ENCODE data around the gene CAMK2D. TPM values are rescaled to one million over a fixed set of nuclear protein-coding genes. Genes with fewer than 3 reads are reported as not detected.
A peak's percentile ranks its signal among the peaks of the same experiment; 100 is the strongest.

CAMK2D gene
- total RNA-seq, 1 donor from 2014 or later: 58.4 TPM

DNA sequence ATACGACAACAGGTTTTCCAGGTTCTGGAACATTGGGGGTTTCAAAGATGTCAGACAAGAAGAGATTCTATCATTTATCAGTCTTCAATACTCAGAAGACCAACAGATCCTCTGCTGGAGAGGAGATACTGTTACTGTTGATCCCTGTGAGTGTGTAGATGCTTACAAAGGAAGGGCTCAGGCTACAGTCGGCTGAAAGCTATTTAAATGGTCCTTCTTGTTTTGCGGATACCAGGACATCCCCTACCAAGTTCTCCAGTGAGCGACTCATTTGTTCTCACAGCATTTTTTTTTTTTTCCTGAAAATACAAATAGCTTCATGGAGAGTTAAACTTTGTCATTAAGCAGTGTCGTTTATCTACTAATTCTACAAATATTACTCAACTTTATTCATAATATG lies 201.6 kb downstream of the CAMK2D start:
- Mint-ChIP-seq H3K9me3 (no peaks in the 10 kb centered on the region), H3K27ac (no peak overlapping the region), H3K36me3 (ENCODE audit: low read depth) (peaks cover 53% of the 10 kb centered on the region), H3K4me1 (ENCODE audit: low read depth) (peaks cover 39% of the 10 kb centered on the region), H3K27me3 (ENCODE audit: low read depth) (no peaks in the 10 kb centered on the region), H3K4me3 (ENCODE audit: low read depth) (no peak overlapping the region)
- intact Hi-C loops (cut with micrococcal nuclease): loop anchor here (5.0 kb wide), 1 partner anchor 37 kb away; no protein-coding TSS in a partner anchor
- DNase-seq (ENCODE audit: low spot score): no peak

DNA sequence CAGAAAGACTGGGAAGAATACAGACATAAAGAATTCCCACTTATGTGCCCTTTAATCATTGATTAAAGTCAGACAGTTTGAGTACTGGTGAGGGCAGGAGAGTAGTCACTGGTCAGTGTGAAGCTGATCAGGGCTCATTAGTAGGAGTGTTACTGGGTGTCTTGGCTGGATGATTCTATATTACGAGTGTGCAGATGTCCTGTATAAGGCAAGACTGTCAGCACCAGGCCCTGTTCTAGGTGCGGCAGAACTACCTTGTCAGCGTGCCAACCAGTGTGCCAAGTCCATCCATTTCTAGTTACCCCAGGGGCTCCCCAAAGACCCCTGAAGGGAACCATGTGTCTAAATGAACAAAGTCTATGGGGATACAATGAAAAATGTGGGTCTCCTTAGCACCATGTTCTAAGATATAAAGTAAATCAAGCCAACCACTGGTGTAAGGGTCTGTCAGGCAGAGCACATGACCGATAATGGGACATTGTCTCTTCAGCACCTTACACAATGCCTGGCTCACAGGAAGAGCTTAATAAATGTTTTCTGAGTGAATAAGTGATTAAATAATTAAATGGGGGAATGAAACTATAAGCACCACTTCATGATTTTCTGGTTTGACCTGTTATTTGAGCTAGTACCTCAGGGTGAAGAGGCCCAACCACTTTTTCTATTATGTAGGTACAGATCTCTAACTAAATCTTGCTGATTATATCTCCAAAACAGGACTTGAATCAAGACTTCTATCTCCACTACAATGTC lies 205.0 kb downstream of the CAMK2D start:
- no peak overlapping the region for H3K27ac Mint-ChIP-seq
- DNase-seq (ENCODE audit: low spot score): no peak
- no peaks in the 10 kb centered on the region for H3K9me3 Mint-ChIP-seq
- no peaks in the 10 kb centered on the region for H3K27me3 Mint-ChIP-seq (ENCODE audit: low read depth)
- H3K4me1 Mint-ChIP-seq (ENCODE audit: low read depth): peaks cover 23% of the 10 kb centered on the region
- H3K36me3 Mint-ChIP-seq (ENCODE audit: low read depth): peaks cover 40% of the 10 kb centered on the region
- no peak overlapping the region for H3K4me3 Mint-ChIP-seq (ENCODE audit: low read depth)
- intact Hi-C loops (cut with micrococcal nuclease): loop anchor here (5.0 kb wide), 1 partner anchor 41 kb away; no protein-coding TSS in a partner anchor

DNA sequence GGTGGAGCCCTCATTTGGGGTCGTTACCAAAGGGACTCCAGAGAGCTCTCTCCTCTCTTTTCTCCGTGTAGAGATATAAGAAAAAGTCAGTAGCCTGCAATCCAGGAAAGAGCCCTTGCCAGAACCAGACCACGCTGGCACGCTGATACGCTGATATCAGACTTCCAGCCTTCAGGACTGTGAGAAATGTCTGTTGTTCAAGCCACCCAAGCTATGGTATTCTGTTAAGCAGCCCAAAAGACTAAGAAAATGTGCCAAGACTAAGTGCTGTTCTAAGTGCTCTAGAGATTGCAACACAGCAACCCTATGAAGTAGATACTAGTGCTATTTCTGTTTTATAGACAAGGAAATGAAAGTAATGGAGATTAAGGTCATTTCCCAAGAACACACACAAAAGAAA lies 205.7 kb downstream of the CAMK2D start:
- Mint-ChIP-seq H3K27me3 (ENCODE audit: low read depth) (no peaks in the 10 kb centered on the region), H3K27ac (no peak overlapping the region), H3K36me3 (ENCODE audit: low read depth) (peaks cover 41% of the 10 kb centered on the region), H3K9me3 (no peaks in the 10 kb centered on the region), H3K4me1 (ENCODE audit: low read depth) (peaks cover 21% of the 10 kb centered on the region), H3K4me3 (ENCODE audit: low read depth) (no peak overlapping the region)
- no peak for DNase-seq (ENCODE audit: low spot score)
- intact Hi-C loops (cut with micrococcal nuclease): loop anchor here (5.0 kb wide), 1 partner anchor 41 kb away; no protein-coding TSS in a partner anchor

DNA sequence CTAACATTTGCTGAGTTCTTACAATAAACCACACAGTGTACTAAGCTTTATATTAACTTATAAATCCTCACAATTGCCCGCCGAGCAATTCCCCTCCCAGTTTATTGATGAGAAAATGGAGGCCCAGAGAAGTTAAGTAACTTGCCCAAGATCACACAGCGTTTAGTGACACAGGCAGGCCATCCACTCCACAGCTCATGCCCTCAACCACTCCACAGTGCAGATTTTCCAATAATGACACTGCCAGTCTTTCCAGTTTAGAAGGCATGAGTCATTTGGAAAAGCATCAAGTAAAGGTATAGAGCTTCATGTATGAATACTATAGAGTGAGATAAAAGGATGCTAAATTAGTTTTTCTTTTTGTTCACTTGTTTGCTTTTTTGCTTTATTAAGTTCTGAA lies 208.5 kb downstream of the CAMK2D start:
- intact Hi-C loops (cut with micrococcal nuclease): no loop called here

DNA sequence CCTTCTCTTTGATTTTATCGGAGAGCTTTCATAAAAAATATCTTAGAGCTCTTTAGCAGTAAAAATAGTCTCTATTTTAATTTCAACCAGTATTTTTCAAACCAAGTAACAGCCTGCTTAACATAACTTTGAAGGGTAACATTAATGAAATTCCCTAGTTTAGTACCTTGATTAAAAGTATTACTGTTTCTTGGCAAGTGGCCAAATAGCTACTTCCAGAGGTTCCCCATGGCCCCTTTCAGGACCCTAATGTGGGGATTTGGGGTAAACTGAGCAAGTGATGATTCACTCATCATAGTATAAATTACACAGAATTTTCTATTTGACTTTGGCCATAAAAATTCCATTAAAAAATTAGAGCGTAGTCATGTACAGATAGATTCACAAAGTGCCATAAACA lies 211.0 kb downstream of the CAMK2D start:
- DNase-seq (ENCODE audit: low spot score): no peak
- H3K4me1 Mint-ChIP-seq (ENCODE audit: low read depth): peaks cover 21% of the 10 kb centered on the region
- intact Hi-C loops (cut with micrococcal nuclease): no loop called here
- H3K4me3 Mint-ChIP-seq (ENCODE audit: low read depth): no peak overlapping the region
- H3K27ac Mint-ChIP-seq: no peak overlapping the region
- no peaks in the 10 kb centered on the region for H3K9me3 Mint-ChIP-seq
- peaks cover 31% of the 10 kb centered on the region for H3K36me3 Mint-ChIP-seq (ENCODE audit: low read depth)
- no peaks in the 10 kb centered on the region for H3K27me3 Mint-ChIP-seq (ENCODE audit: low read depth)

More for the DNA sequence above, 208.5 kb downstream of the CAMK2D start:
- peaks cover 34% of the 10 kb centered on the region for H3K36me3 Mint-ChIP-seq (ENCODE audit: low read depth)
- H3K4me3 Mint-ChIP-seq (ENCODE audit: low read depth): no peak overlapping the region
- H3K4me1 Mint-ChIP-seq (ENCODE audit: low read depth): peaks cover 26% of the 10 kb centered on the region
- H3K27ac Mint-ChIP-seq: no peak overlapping the region
- no peak for DNase-seq (ENCODE audit: low spot score)
- H3K9me3 Mint-ChIP-seq: no peaks in the 10 kb centered on the region
- no peaks in the 10 kb centered on the region for H3K27me3 Mint-ChIP-seq (ENCODE audit: low read depth)

DNA sequence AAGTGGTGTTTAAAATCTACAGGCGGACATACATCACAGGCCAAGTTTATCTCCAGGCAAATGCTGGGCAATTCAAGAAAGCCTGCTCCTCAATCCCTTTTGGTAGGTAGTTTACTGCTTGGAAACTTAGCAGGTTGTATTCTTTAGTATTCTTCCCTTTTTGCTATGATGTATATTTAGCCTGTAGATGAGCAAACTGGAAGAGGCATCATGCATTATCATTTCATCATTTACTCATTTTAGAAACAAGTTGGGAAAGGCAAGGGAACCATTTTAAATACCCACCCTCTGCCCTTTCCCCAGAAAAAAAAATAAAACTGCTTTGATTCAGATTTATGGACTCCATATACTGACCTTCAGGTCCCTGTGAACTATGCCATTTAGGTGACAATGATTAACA lies 213.2 kb downstream of the CAMK2D start:
- peak overlapping the region; percentile 3 for H3K27ac Mint-ChIP-seq

DNA sequence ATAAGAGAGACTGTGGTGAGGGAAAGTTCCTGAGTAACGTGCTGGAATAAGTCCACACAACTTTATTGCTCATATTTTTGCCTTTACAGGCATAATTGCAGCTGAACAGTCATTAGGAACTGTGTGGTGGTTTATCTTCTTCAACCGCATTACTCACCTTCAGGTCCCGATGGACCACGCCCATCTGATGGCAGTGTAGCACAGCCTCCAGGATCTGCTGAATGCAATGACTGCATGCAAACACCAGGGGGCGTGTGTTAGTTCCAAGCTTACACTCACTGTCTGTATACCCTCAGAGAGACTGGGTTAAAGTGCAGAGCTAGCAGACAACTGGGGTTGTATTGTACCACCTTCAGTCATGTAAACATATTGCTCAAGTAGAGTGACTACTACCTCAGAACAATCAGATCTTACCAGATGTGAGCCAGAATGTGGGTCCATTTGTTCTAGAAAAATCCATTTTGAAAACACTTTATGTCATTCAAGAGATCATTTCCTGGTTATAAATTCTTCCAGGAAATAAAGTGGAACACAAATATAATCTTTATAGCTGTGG lies 214.0 kb downstream of the CAMK2D start:
- Mint-ChIP-seq H3K36me3 (ENCODE audit: low read depth) (peaks cover 50% of the 10 kb centered on the region), H3K4me1 (ENCODE audit: low read depth) (peaks cover 30% of the 10 kb centered on the region), H3K9me3 (no peaks in the 10 kb centered on the region), H3K27me3 (ENCODE audit: low read depth) (no peaks in the 10 kb centered on the region), H3K4me3 (ENCODE audit: low read depth) (no peak overlapping the region), H3K27ac (peak overlapping the region; percentile 3)
- intact Hi-C loops (cut with micrococcal nuclease): loop anchor here (1.0 to 10.0 kb wide), 11 partner anchors 8 to 527 kb away; no protein-coding TSS in a partner anchor
- peak; percentile 90 for DNase-seq (ENCODE audit: low spot score)

More for the DNA sequence above, 213.2 kb downstream of the CAMK2D start:
- Mint-ChIP-seq H3K9me3 (no peaks in the 10 kb centered on the region), H3K36me3 (ENCODE audit: low read depth) (peaks cover 43% of the 10 kb centered on the region), H3K27me3 (ENCODE audit: low read depth) (no peaks in the 10 kb centered on the region), H3K4me1 (ENCODE audit: low read depth) (peaks cover 26% of the 10 kb centered on the region), H3K4me3 (ENCODE audit: low read depth) (no peak overlapping the region)
- intact Hi-C loops (cut with micrococcal nuclease): loop anchor here (5.0 to 10.0 kb wide), 2 partner anchors 354 to 526 kb away; no protein-coding TSS in a partner anchor
- DNase-seq (ENCODE audit: low spot score): no peak

DNA sequence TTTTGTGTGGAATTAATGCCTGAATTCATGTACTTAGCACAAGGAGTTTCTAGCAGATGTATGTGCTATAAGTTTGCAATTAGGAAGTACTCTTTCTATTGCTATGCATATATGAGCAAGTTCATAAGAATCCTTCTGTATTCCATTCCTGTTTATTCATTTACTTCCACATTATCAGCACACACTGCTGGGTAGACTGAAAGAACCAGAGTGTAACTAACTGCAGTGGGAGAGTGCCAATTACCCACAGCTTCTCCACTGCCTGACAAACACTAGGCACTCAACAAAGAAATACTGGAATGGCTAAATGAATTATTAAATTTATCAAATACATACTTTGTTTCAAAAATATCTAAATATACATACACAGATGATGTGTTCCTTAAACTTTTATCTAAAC lies 219.6 kb downstream of the CAMK2D start:
- intact Hi-C loops (cut with micrococcal nuclease): loop anchor here (1.0 to 10.0 kb wide), 4 partner anchors 35 to 533 kb away; no protein-coding TSS in a partner anchor
- Mint-ChIP-seq H3K4me1 (ENCODE audit: low read depth) (peaks cover 38% of the 10 kb centered on the region), H3K9me3 (no peaks in the 10 kb centered on the region), H3K36me3 (ENCODE audit: low read depth) (peaks cover 46% of the 10 kb centered on the region), H3K27me3 (ENCODE audit: low read depth) (no peaks in the 10 kb centered on the region), H3K27ac (no peak overlapping the region), H3K4me3 (ENCODE audit: low read depth) (no peak overlapping the region)
- DNase-seq (ENCODE audit: low spot score): no peak

DNA sequence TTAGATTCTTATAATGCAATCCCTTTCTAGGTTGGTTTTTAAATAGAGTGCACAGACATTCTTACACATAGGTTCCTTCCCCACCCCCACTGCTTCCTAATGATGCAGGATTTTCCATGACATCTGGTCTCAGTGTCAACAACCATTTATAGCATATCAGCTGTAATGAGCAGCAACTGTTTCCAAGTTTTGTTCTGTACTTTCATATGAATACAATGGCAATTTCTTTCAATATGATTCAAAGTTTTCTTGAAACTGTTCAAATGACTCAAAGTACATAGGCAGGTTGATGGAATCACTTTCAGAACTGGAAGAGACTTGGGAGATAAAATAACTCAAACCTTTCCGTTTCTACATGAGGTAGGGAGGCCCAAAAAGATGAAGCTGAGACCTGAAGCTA lies 220.7 kb downstream of the CAMK2D start:
- peaks cover 44% of the 10 kb centered on the region for H3K36me3 Mint-ChIP-seq (ENCODE audit: low read depth)
- intact Hi-C loops (cut with micrococcal nuclease): loop anchor here (1.0 to 10.0 kb wide), 5 partner anchors 36 to 534 kb away; no protein-coding TSS in a partner anchor
- DNase-seq (ENCODE audit: low spot score): no peak
- H3K27ac Mint-ChIP-seq: peak overlapping the region; percentile 70
- H3K9me3 Mint-ChIP-seq: no peaks in the 10 kb centered on the region
- no peaks in the 10 kb centered on the region for H3K27me3 Mint-ChIP-seq (ENCODE audit: low read depth)
- no peak overlapping the region for H3K4me3 Mint-ChIP-seq (ENCODE audit: low read depth)
- H3K4me1 Mint-ChIP-seq (ENCODE audit: low read depth): peaks cover 38% of the 10 kb centered on the region

DNA sequence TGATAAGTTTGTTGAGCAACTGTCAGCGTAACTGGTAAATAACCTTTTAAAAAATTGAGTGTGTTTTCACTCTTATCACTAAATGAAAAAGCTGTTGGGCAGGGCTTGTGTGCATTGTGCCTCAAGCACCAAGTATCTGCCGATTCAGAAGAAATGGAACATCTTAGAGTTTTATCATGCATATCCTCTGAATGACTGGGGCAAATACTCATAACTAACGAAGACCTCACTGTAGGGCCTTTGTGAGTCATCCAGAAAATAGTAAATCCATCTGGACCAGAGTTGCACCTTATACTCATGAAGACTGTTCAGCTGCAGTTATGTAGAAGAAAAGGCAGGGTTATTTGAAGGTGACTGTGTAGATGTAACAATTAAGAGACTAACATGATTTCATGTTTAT lies 222.1 kb downstream of the CAMK2D start:
- Mint-ChIP-seq H3K36me3 (ENCODE audit: low read depth) (peaks cover 43% of the 10 kb centered on the region), H3K4me1 (ENCODE audit: low read depth) (peaks cover 45% of the 10 kb centered on the region), H3K27me3 (ENCODE audit: low read depth) (no peaks in the 10 kb centered on the region), H3K4me3 (ENCODE audit: low read depth) (no peak overlapping the region), H3K9me3 (no peaks in the 10 kb centered on the region), H3K27ac (peak overlapping the region; percentile 85)
- no peak for DNase-seq (ENCODE audit: low spot score)
- intact Hi-C loops (cut with micrococcal nuclease): loop anchor here (1.0 kb wide), 6 partner anchors 8 to 223 kb away; no protein-coding TSS in a partner anchor

DNA sequence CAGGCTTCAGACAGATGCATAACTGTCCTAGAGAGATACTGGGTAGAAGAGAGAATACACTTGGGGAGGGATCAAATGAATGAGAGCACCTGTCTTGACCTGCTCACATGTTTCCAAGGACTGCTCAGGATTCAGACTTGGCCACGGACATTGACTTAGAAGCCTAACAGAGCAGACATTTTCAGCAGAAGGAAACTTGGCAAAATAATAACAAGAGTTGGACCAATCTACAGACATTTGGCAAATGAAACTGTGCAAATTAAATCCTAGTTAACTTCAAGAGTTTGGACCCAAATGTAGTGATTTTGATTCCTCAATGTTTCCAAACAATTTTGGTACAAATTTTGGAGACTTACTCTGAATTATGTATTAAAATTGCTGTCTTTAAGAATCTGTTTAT lies 223.9 kb downstream of the CAMK2D start:
- intact Hi-C loops (cut with micrococcal nuclease): no loop called here
- Mint-ChIP-seq H3K9me3 (no peaks in the 10 kb centered on the region), H3K4me3 (ENCODE audit: low read depth) (no peak overlapping the region), H3K27ac (no peak overlapping the region), H3K36me3 (ENCODE audit: low read depth) (peaks cover 43% of the 10 kb centered on the region), H3K27me3 (ENCODE audit: low read depth) (no peaks in the 10 kb centered on the region), H3K4me1 (ENCODE audit: low read depth) (peaks cover 38% of the 10 kb centered on the region)
- DNase-seq (ENCODE audit: low spot score): no peak

DNA sequence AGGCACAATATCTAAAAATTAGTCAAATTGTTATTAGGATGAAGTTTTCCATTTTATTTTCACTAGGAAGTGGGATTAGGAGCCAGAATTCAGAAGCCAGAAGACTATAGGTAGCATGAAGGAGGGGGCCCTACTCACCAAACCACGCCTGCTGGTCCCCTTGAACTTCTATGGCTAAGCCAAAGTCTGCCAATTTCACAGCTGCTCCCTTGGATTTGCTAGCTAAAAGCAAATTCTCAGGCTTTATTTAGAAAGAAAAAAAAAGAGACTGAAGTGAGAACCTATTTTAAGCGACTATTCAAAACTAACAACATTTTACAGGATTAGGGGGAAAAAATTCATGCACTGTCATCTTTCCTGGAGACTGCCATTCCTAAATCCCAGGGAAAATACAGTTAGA lies 224.3 kb downstream of the CAMK2D start:
- Mint-ChIP-seq H3K4me1 (ENCODE audit: low read depth) (peaks cover 37% of the 10 kb centered on the region), H3K9me3 (no peaks in the 10 kb centered on the region), H3K27ac (no peak overlapping the region), H3K4me3 (ENCODE audit: low read depth) (no peak overlapping the region), H3K36me3 (ENCODE audit: low read depth) (peaks cover 46% of the 10 kb centered on the region), H3K27me3 (ENCODE audit: low read depth) (no peaks in the 10 kb centered on the region)
- no peak for DNase-seq (ENCODE audit: low spot score)
- intact Hi-C loops (cut with micrococcal nuclease): no loop called here

DNA sequence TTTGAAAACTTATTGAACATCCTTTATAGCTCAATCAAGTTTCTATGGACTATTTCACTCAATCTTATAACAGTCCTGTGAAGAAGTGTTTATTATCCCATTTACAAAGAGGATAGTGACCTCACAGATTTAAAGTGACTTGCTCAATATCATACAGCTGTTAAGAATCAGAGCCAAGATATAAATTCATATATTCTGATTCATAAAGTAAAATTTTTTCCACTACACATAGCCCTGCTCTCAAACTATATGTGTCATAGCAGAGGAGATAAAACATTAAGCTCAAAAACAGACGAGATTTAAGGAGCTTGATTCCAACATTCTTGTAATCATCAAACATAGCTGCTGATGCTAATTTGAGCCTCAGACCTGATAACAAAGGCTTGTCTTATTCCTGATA lies 226.8 kb downstream of the CAMK2D start:
- H3K4me3 Mint-ChIP-seq (ENCODE audit: low read depth): no peak overlapping the region
- intact Hi-C loops (cut with micrococcal nuclease): no loop called here
- H3K36me3 Mint-ChIP-seq (ENCODE audit: low read depth): peaks cover 59% of the 10 kb centered on the region

More for the DNA sequence above, 226.8 kb downstream of the CAMK2D start:
- Mint-ChIP-seq H3K4me1 (ENCODE audit: low read depth) (peaks cover 21% of the 10 kb centered on the region), H3K27me3 (ENCODE audit: low read depth) (no peaks in the 10 kb centered on the region), H3K9me3 (no peaks in the 10 kb centered on the region), H3K27ac (no peak overlapping the region)
- no peak for DNase-seq (ENCODE audit: low spot score)

All from activated T-helper 2 cell treated with anti-CD3 and anti-CD28 coated beads, Interferon-gamma antibody, Interleukin-2, Interleukin-4, amounts not matched to agents 10 μg/mL and 5 μg/mL and 100 μg/mL, durations not matched to agents 14 hours and 24 hours and 36 hours (primary cell).